ENCODE results near the gene SMIM23. TPM values are rescaled to one million over a fixed set of nuclear protein-coding genes. Genes with fewer than 3 reads are reported as not detected.

Gene SMIM23
- total RNA-seq, 1 donor from 2014 or later: not detected

GRCh38 chr5:171823269-171823668 lies 37.7 kb downstream of the SMIM23 start:
- no peak for DNase-seq (ENCODE audit: low spot score)
- no peaks in the 10 kb centered on the region for H3K4me1 Mint-ChIP-seq
- Histone ChIP-seq H3K4me3 (no peak overlapping the region), H3K79me2 (ENCODE audit: low read depth) (no peaks in the 10 kb centered on the region), H3K4me1 (no peaks in the 10 kb centered on the region), H3F3A (ENCODE audit: low read depth) (no peaks in the 10 kb centered on the region), H3K27me3 (no peaks in the 10 kb centered on the region), H3K9ac (no peak overlapping the region), H2AFZ (replicated peaks) (no peak overlapping the region), H4K20me1 (ENCODE audit: low read depth) (no peaks in the 10 kb centered on the region), H3K27ac (no peak overlapping the region), H3K9me3 (ENCODE audit: low read depth) (no peaks in the 10 kb centered on the region), H3K36me3 (no peaks in the 10 kb centered on the region), H3K4me2 (no peak overlapping the region)
- no peak overlapping the region for H3K27ac Mint-ChIP-seq
- H3K9me3 Mint-ChIP-seq: no peaks in the 10 kb centered on the region
- TF ChIP-seq EZH2phosphoT487 (IDR thresholded peaks at IDR 0.05): no peak
- no peak for TF ChIP-seq EZH2 (IDR thresholded peaks at IDR 0.05)
- TF ChIP-seq CTCF (IDR thresholded peaks at IDR 0.05): no peak
- no peaks in the 10 kb centered on the region for H3K36me3 Mint-ChIP-seq
- H3K4me3 Mint-ChIP-seq: no peak overlapping the region
- peaks cover 6% of the 10 kb centered on the region for H3K27me3 Mint-ChIP-seq (ENCODE audit: insufficient read depth, low read depth)

- no peaks in the 10 kb centered on the region for H3K36me3 ChIP-seq
- no peaks in the 10 kb centered on the region for H3F3A ChIP-seq (ENCODE audit: low read depth)
- no peaks in the 10 kb centered on the region for H3K4me1 ChIP-seq
- Mint-ChIP-seq H3K27me3 (ENCODE audit: insufficient read depth, low read depth) (peaks cover 6% of the 10 kb centered on the region), H3K4me1 (no peaks in the 10 kb centered on the region), H3K4me3 (no peak overlapping the region), H3K9me3 (no peaks in the 10 kb centered on the region), H3K27ac (no peak overlapping the region), H3K36me3 (no peaks in the 10 kb centered on the region)
- H2AFZ ChIP-seq (replicated peaks): no peak overlapping the region
- no peaks in the 10 kb centered on the region for H4K20me1 ChIP-seq (ENCODE audit: low read depth)
- H3K4me2 ChIP-seq: no peak overlapping the region
- no peaks in the 10 kb centered on the region for H3K27me3 ChIP-seq
- no peak for TF ChIP-seq CTCF (IDR thresholded peaks at IDR 0.05)
- no peak for TF ChIP-seq EZH2phosphoT487 (IDR thresholded peaks at IDR 0.05)
- TF ChIP-seq EZH2 (IDR thresholded peaks at IDR 0.05): no peak
- no peak for DNase-seq (ENCODE audit: low spot score)
- H3K9ac ChIP-seq: no peak overlapping the region
- H3K4me3 ChIP-seq: no peak overlapping the region
- H3K79me2 ChIP-seq (ENCODE audit: low read depth): no peaks in the 10 kb centered on the region
- H3K27ac ChIP-seq: no peak overlapping the region
- H3K9me3 ChIP-seq (ENCODE audit: low read depth): no peaks in the 10 kb centered on the region
Measured at GRCh38 chr5:171825051-171825450, 39.4 kb downstream of the SMIM23 start.

GRCh38 chr5:171826132-171826531 lies 40.5 kb downstream of the SMIM23 start:
- Histone ChIP-seq H2AFZ (replicated peaks) (no peak overlapping the region), H3K4me3 (no peak overlapping the region), H4K20me1 (ENCODE audit: low read depth) (no peaks in the 10 kb centered on the region), H3K4me2 (no peak overlapping the region), H3K36me3 (no peaks in the 10 kb centered on the region), H3F3A (ENCODE audit: low read depth) (no peaks in the 10 kb centered on the region), H3K9ac (no peak overlapping the region), H3K27ac (no peak overlapping the region), H3K27me3 (no peaks in the 10 kb centered on the region), H3K79me2 (ENCODE audit: low read depth) (no peaks in the 10 kb centered on the region), H3K4me1 (no peaks in the 10 kb centered on the region), H3K9me3 (ENCODE audit: low read depth) (no peaks in the 10 kb centered on the region)
- Mint-ChIP-seq H3K4me3 (no peak overlapping the region), H3K4me1 (no peaks in the 10 kb centered on the region), H3K27me3 (ENCODE audit: insufficient read depth, low read depth) (peaks cover 6% of the 10 kb centered on the region), H3K36me3 (no peaks in the 10 kb centered on the region), H3K27ac (no peak overlapping the region), H3K9me3 (no peaks in the 10 kb centered on the region)
- TF ChIP-seq EZH2phosphoT487 (IDR thresholded peaks at IDR 0.05) (no peak), CTCF (IDR thresholded peaks at IDR 0.05) (no peak), EZH2 (IDR thresholded peaks at IDR 0.05) (no peak)
- no peak for DNase-seq (ENCODE audit: low spot score)

All from neural progenitor cell (in vitro differentiated cells).